Muscle layer of duodenum (tissue), 2 donors: ENCODE measurements around the gene TMEM82.

Source experiments
- H3K27ac ChIP-seq: one replicate; pipeline ENCODE4 v1.7.0; 2013; ENCODE audit warnings: mild to moderate bottlenecking, low read length
- H3K27me3 ChIP-seq: one replicate; pipeline ENCODE4 v1.7.0; 2013; ENCODE audit warnings: low read depth, mild to moderate bottlenecking, control low read depth, low read length
- H3K36me3 ChIP-seq, 2 donors: one replicate each; pipeline ENCODE4 v1.7.0; 2013; ENCODE audit warnings: low read length in 2 of 2, control low read depth in 1 of 2, mild to moderate bottlenecking in 1 of 2; ENCODE audit not compliant: insufficient read depth in 2 of 2, control insufficient read depth in 1 of 2
- H3K4me1 ChIP-seq, 2 donors: one replicate each; pipeline ENCODE4 v1.7.0; 2013; ENCODE audit warnings: low read length in 2 of 2, mild to moderate bottlenecking in 2 of 2, control low read depth in 1 of 2, moderate library complexity in 1 of 2; ENCODE audit not compliant: insufficient read depth in 2 of 2, control insufficient read depth in 1 of 2
- H3K4me3 ChIP-seq, 2 donors: one replicate each; pipeline ENCODE4 v1.7.0; 2013; ENCODE audit warnings: low read length in 2 of 2, low read depth in 1 of 2, mild to moderate bottlenecking in 1 of 2
- H3K9me3 ChIP-seq, 2 donors: one replicate each; pipeline ENCODE4 v1.7.0; 2013; ENCODE audit warnings: low read length in 2 of 2, control low read depth in 1 of 2, mild to moderate bottlenecking in 1 of 2; ENCODE audit not compliant: control insufficient read depth in 1 of 2
- donor health status: healthy.

Gene TMEM82

GRCh38 chr1:15749399-15750291 is 7.3 kb downstream of the TMEM82 start:
- no peaks in the 10 kb centered on the region for H3K4me1 ChIP-seq
- H3K4me3 ChIP-seq, result no peak overlapping the region
- no peaks in the 10 kb centered on the region for H3K36me3 ChIP-seq
- no peak overlapping the region for H3K27ac ChIP-seq
- no peaks in the 10 kb centered on the region for H3K9me3 ChIP-seq
- H3K27me3 ChIP-seq, result no peaks in the 10 kb centered on the region

DNA sequence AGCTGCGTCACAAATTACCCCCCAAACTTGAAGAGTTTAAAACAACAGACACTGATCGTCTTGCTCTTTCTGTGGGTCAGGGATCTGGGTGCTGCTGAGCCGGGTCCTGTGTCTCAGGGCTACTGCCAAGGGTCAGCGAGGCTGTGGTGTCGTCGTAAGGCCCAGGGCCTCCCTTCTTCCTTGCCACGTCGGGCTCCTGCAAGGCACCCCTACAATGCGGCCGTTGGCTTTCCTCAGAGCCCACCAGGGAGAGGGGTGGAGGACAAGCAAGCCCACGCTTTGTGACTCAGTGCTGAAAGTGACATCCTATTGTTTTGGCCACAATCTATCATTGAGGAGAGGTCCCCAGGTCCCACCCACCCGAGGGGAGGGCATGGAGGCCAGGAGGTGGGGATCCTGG is 8.6 kb downstream of the TMEM82 start:
- Histone ChIP-seq H3K27ac (no peak overlapping the region), H3K36me3 (no peaks in the 10 kb centered on the region), H3K9me3 (no peaks in the 10 kb centered on the region), H3K27me3 (no peaks in the 10 kb centered on the region), H3K4me1 (no peaks in the 10 kb centered on the region), H3K4me3 (no peak overlapping the region)

GRCh38 chr1:15751717-15752116 is 9.4 kb downstream of the TMEM82 start:
- no peaks in the 10 kb centered on the region for H3K27me3 ChIP-seq
- H3K36me3 ChIP-seq, result no peaks in the 10 kb centered on the region
- no peak overlapping the region for H3K4me3 ChIP-seq
- H3K4me1 ChIP-seq, result peaks cover 0 to 2% of the 10 kb centered on the region in 2 donors
- H3K9me3 ChIP-seq, result no peaks in the 10 kb centered on the region
- no peak overlapping the region for H3K27ac ChIP-seq

GRCh38 chr1:15753776-15754175 is 11.5 kb downstream of the TMEM82 start:
- H3K27ac ChIP-seq, result no peak overlapping the region
- H3K9me3 ChIP-seq, result no peaks in the 10 kb centered on the region
- peaks cover 5% of the 10 kb centered on the region for H3K27me3 ChIP-seq
- H3K4me1 ChIP-seq, result peaks cover 0 to 15% of the 10 kb centered on the region in 2 donors
- no peaks in the 10 kb centered on the region for H3K36me3 ChIP-seq
- no peak overlapping the region for H3K4me3 ChIP-seq

- H3K27ac ChIP-seq, result no peak overlapping the region
- H3K27me3 ChIP-seq, result peaks cover 5% of the 10 kb centered on the region
- no peaks in the 10 kb centered on the region for H3K36me3 ChIP-seq
- H3K4me1 ChIP-seq, result peaks cover 0 to 17% of the 10 kb centered on the region in 2 donors
- no peak overlapping the region for H3K4me3 ChIP-seq
- no peaks in the 10 kb centered on the region for H3K9me3 ChIP-seq
Observed at GRCh38 chr1:15755021-15755645, 12.8 kb downstream of the TMEM82 start.

DNA sequence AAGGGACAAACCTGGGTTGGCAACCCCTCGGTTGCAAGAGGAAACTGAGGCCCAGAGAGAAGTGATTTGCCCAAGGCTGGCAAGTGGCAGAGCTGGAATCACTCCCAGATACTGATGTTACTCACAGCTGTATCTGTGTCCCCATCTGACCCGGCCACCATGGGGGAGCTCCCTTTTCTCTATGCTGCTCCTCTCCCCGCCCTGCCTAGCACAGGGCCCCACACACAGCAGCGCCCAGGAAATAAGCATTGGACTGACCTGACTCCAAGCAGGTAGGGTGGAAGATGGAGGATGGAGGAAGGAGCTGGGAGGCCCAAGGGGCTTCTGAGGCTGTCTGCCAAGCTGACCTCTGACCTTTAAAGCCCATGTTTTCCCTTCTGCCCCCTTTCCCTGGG is 13.3 kb downstream of the TMEM82 start:
- H3K27me3 ChIP-seq, result peaks cover 5% of the 10 kb centered on the region
- no peak overlapping the region for H3K4me3 ChIP-seq
- H3K4me1 ChIP-seq, result peaks cover 0 to 22% of the 10 kb centered on the region in 2 donors
- H3K27ac ChIP-seq, result no peak overlapping the region
- no peaks in the 10 kb centered on the region for H3K36me3 ChIP-seq
- no peaks in the 10 kb centered on the region for H3K9me3 ChIP-seq

GRCh38 chr1:15756143-15757015 is 14.1 kb downstream of the TMEM82 start:
- H3K36me3 ChIP-seq, result no peaks in the 10 kb centered on the region
- peak overlapping the region; percentile 78 for H3K27ac ChIP-seq
- H3K4me3 ChIP-seq, result peak overlapping the region in 1 of 2 donors; percentile 56
- peaks cover 5% of the 10 kb centered on the region for H3K27me3 ChIP-seq
- no peaks in the 10 kb centered on the region for H3K9me3 ChIP-seq
- peaks cover 4 to 29% of the 10 kb centered on the region in 2 donors for H3K4me1 ChIP-seq

DNA sequence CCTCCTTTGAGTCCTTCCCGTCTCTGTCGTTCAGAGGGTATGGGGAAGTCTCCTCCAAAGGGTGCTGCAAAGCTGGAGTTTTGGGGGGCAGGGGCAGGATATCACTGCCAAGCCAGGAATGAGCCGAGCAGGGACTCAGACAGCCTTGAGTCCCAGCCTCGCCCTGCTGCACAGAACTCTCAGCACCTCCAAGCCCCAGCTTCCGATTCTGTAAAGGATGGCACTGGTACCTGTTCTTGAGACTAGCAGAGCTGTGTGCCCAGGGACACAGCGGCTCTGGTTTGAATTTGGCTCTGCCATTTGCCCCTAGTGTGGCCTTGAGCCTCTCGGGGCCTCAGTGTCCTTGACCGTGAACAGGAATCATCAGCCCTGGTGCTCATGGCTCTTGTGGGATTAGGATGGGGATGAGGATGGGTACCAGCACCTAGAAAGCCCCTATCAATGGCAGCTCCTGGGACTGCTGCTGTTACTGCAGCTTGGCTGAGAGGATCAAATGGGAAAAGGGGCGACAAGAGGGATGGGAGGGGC is 14.8 kb downstream of the TMEM82 start:
- H3K36me3 ChIP-seq, result no peaks in the 10 kb centered on the region
- peak overlapping the region in 1 of 2 donors; percentile 56 for H3K4me3 ChIP-seq
- H3K27ac ChIP-seq, result peak overlapping the region; percentile 78
- H3K4me1 ChIP-seq, result peaks cover 4 to 30% of the 10 kb centered on the region in 2 donors
- no peaks in the 10 kb centered on the region for H3K9me3 ChIP-seq
- H3K27me3 ChIP-seq, result peaks cover 5% of the 10 kb centered on the region

- H3K36me3 ChIP-seq, result no peaks in the 10 kb centered on the region
- no peaks in the 10 kb centered on the region for H3K9me3 ChIP-seq
- H3K4me3 ChIP-seq, result peak overlapping the region; percentile 42 to 56
- H3K27ac ChIP-seq, result peak overlapping the region; percentile 78
- peaks cover 5% of the 10 kb centered on the region for H3K27me3 ChIP-seq
- H3K4me1 ChIP-seq, result peaks cover 4 to 30% of the 10 kb centered on the region in 2 donors
Observed at GRCh38 chr1:15757575-15758342, 15.5 kb downstream of the TMEM82 start.

- Histone ChIP-seq H3K27me3 (peaks cover 5% of the 10 kb centered on the region), H3K27ac (peak within 1 kb of the TSS; percentile 78), H3K9me3 (no peaks in the 10 kb centered on the region), H3K4me3 (peak within 1 kb of the TSS; percentile 56 to 71), H3K4me1 (peaks cover 4 to 30% of the 10 kb centered on the region in 2 donors), H3K36me3 (no peaks in the 10 kb centered on the region)
Observed at GRCh38 chr1:15758343-15758931, 16.1 kb downstream of the TMEM82 start, which contains the start of gene FBLIM1. TSS of gene FBLIM1 (plus strand) at chr1:15758795. CDS start at chr1:15764984, 6,189 bp downstream.
